HG02588 (cell line): ENCODE data around the gene RAB9A.
A peak's percentile ranks its signal among the peaks of the same experiment; 100 is the strongest.
"Not testable (repeated sequence)": the region's sequence is repeated elsewhere in the genome, so short reads cannot be mapped to it uniquely, and the experiment has no call there.

Source experiments
- ATAC-seq: cut with Tn5 transposase; IDR thresholded peaks from one replicate; pipeline ENCODE4 v1.9.1; 2021; ENCODE audit warnings: mild to moderate bottlenecking, moderate library complexity; ENCODE audit not compliant: unreplicated experiment

The RAB9A gene, protein sequence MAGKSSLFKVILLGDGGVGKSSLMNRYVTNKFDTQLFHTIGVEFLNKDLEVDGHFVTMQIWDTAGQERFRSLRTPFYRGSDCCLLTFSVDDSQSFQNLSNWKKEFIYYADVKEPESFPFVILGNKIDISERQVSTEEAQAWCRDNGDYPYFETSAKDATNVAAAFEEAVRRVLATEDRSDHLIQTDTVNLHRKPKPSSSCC

DNA sequence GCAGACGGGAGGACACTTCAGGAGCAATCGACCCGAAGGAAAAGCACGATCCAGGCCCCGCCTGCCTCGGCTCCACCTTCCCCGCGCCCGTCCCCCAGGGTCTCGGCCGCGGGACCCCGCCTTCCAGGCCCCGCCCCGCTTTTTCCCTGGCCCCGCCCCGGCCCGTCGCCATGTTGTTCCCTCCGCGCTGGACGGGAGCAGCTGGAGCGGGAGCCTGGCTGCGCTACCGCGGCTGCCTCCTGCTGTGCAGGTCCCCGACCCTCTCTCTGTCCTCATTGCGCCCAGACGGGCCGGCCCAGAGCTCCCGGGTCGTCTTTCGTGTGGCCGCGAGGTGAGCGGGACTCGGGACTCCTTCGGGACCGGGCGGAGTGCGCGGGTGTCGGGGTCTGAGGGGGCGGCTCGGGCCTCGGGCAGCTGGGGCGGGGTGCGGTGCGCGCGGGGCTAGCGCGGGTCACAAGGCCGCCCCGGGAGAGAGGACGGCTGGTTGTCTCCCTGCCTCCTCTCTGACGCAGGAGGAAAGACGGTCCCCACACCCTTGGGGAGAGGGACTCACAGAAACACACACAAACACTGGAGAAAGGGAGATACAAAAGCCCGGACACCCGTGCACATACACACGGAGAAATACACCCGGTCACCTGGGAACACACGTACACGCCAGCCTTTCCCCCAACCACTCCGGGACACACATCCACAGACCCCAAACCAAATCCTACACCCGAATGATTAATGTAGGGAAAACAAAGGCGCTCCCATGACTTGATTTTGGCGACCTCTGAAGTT is at the start of gene RAB9A:
Gene RAB9A, plus strand, starts transcription at position 171 of the 783 bp plus-strand sequence. CDS start 19,619 bp downstream, outside the sequence.
- ATAC-seq = peak; percentile 79

DNA sequence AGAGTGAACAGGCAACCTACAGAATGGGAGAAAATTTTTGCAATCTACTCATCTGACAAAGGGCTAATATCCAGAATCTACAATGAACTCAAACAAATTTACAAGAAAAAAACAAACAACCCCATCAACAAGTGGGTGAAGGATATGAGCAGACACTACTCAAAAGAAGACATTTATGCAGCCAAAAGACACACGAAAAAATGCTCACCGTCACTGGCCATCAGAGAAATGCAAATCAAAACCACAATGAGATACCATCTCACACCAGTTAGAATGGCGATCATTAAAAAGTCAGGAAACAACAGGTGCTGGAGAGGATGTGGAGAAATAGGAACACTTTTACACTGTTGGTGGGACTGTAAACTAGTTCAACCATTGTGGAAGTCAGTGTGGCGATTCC is 47.2 kb upstream of the RAB9A start:
- not testable (repeated sequence) for ATAC-seq

DNA sequence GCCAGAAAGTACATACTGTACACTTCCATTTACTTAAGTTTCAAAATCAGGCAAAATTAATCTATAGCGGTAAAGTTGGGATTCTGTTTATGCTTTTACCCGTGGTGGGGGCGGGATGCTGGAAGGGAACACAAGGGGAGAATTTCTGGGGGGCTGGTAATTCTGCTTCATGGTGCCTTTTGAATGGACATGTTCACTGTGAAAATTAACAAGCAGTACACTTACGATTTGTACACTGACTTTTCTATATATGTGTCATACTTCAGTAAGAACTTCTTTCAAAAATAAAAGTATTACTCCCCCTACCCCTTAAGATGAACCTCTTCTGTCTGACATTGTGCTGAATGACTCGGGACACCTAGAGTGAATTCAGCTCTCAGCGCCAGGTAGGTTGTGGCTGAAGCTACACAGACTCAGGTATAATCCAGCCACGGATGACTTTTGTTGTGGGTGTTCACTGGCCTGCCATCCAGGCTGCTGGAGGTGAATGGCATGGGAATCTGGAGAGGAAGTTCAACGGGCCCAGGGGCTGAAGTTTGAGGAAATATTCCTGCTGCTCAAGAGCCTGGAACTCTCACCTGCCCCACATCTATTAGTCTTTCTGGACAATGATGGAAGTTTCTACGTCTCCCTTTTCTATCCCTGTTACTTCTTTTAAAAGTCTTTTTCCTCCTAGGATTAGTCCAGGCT is 43.3 kb upstream of the RAB9A start:
- ATAC-seq = no peak

DNA sequence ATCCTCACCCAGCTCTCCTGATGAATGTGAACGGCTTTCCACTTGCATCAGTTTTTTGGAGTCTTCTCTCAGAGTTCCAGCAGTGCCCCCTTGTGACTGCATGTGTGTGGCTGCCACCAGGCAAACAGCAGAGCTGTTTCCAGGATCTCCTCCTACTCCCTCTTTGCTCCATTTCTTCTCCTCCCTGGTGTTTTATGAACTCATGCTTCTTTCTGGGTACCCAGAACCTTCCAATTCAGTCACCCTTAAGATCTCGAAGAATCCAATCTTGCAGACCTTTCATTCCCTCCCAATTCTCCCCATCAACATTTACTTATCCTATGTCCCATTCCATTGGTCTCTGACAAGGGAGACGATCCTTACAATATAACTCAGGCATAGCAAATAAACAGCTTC is 42.8 kb upstream of the RAB9A start:
- no peak for ATAC-seq

DNA sequence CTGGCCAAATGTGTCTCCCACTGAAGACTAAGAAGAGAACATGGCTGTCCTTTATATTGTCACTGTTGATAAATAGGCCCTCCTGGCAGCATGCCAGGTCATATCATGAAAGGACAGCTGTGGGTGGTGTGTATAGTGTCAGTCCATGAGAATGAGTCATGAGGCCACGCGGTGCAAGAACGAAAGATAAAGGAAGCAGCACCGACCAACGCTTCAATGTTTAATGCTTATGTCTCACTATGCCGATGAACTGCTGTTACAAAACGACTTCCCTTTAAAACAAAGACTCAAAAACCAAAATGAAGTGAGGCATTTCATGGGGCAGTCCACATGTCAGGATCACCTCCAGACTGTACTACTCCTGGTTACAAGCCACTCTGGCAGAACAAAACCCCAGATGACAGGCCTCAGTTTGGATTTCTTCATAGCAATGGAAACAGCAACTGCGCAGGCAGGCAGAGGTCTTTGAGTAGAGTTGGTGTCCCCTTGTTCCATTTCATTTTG is 41.2 kb upstream of the RAB9A start:
- no peak for ATAC-seq

DNA sequence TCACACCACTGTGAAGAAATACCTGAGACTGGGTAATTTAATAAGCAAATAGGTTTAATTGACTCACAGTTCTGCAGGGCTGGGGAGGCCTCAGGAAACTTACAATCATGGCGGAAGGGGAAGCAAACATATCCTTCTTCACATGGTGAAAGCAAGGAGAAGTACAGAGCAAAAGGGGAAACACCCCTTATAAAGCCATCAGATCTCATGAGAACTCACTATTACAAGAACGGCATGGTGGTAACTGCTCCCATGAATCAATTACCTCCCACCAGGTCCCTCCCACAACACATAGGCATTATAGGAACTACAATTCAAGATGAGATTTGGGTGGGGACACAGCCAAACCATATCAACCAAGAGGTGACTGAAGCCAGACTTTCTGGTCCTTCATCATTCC is 40.6 kb upstream of the RAB9A start:
- ATAC-seq = not testable (repeated sequence)

DNA sequence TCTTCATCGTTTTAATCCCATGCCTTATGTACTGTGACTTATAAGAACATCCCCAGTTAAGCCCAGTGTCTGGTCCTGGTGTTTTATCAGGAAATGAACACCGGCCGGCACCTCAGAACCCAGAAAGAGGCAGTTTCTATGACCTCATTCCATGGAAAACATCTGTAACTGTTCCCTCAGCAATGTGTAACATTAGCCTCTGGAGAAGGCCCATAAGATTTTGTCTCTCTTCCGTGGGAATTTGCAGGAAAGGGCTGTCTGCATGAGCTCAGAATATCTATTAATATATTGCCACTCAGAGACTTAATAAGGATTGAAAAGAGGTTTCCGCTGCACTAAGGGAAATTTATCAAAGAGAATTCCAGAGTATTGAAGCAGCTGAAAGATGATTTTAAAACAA is 39.1 kb upstream of the RAB9A start:
- ATAC-seq = no peak

DNA sequence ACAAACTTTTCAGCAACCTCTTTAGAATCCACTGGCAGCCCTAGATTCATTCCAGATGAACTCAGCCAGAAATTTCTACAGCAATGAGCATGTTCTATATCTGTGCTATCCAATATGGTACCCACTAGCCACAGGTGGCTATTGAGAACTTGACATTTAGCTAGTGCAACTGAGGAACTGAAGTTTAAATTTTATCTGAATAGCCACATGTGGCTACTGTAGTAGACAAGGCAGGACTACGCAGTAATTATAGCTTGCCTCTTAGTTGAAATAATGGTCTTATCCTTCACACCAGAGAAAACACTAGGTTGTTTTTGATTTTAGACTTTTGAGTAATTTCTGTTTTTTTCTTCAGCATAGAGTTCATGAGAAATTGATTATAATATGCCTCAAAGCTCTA is 38.6 kb upstream of the RAB9A start:
- no peak for ATAC-seq

DNA sequence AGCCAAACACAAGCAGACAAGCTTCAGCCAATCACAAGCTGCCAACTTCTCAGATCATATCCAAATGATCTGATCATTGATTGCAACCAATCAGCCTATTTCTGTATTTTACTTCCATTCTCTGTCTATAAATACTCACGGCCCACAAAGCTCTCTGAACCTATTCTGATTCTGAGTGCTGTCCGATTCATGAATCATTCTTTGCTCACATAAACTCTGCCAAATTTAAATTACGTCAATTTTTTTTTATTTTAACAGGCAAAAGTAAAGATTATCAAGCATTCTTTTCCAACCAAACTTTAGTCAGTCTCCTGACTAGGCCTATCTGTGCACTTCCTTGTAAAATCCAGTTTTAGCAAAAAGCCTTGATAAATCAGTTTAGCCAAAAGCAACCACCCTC is 37.8 kb upstream of the RAB9A start:
- no peak for ATAC-seq

DNA sequence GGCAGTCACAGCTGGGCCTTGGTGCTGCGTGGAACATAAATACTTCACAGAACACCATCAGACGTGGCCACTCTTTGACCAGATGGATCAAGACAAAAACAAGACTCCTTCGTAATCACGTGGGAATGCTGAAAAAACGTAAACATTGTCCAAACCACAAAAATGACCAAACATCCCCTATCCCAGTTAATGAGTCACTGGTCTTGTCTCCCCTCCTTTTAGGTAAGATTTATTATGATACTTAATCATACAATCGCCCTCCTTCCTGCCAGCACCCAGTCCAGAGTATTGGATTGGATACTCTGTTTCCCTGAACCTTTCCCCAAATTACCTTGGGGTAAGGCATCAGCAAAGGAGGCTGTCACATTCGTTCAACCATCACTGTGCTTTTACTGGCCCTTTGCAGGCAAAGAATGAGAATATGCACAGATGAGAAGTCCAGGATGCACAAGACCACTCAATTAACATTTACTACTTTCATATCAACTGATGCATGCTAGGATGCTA is 36.6 kb upstream of the RAB9A start:
- ATAC-seq = no peak

DNA sequence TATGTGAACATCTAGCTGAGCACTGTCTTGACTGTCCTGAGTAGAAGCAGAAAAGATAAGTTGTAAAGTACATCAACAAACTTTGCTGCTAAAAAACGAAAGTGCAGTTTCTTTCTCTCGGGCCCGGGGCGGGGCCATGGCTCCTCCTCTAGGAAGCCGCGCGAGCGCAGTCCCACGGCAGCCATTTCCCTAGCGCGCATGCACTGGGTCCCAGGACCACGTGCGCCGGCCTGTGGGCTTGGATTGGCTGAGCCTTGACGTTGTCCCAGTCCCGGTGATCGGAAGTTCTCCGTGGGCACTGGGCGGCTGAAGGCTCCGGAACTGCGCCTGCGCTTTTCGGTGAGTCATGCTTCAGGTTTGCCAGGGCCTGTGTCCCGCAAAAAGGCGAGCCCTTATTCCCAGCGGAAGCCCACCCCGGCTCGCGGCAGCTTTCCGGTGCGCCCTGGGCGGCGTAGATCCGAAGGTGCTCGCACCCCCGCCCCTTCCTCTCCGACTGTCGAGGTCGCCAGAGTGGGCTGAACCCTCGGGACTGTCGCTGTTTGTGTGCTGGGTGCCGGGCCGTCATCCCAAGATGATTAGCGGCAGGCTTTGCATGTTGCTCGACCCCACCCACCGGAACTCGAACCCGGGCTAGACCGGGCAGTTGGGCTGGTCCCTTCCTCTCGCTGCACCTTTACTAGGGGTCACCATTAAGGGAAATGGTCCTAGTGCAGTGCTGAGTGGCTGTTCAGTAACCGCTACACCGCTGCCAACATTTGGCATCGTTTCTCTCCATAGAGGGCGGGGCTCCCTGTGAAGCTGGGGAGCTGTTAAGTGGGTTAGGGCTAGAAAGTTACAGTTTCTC is 35.9 kb upstream of the RAB9A start, which contains the start of gene TCEANC:
Gene TCEANC, plus strand, starts transcription at position 292 of the 844 bp plus-strand sequence. CDS start 9,368 bp downstream, outside the sequence.
- ATAC-seq = peak; percentile 94

DNA sequence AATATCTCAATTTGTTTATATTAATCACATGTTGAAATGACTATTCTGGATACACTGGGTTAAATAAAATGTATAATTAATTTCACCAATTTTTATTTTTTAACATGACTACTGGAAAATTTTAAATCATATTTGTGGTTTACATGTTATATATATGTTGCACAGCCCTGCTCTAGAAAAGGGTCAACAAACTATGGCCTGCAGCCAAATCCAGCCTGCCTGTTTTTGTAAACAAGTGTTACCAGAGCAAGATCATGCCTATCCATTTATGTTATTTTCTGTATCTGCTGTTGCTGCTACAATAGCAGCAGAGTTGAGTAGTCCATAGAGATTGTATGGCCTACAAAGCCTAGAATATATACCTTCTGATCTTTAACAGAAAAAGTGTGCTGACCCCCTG is 34.8 kb upstream of the RAB9A start:
- ATAC-seq = no peak

DNA sequence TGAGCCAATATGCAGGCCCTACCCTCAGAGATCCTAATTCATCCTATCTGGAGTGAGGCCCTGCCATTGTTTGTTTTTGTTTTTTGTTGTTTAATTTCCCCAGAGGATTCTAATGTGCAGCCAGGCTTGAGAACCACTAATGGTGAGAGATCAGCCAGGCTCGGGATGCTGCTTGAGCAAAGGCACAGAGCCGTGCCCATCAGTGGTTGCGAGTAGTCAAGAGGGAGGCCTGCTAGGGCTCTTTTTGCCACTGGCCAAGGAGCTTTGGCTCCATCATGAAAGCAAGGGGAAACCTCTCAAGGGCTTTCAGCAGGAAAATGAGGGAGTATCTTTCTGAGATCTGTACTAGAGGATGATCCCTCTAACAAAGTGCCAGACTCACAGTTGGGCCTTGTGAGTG is 33.3 kb upstream of the RAB9A start:
- ATAC-seq = no peak

DNA sequence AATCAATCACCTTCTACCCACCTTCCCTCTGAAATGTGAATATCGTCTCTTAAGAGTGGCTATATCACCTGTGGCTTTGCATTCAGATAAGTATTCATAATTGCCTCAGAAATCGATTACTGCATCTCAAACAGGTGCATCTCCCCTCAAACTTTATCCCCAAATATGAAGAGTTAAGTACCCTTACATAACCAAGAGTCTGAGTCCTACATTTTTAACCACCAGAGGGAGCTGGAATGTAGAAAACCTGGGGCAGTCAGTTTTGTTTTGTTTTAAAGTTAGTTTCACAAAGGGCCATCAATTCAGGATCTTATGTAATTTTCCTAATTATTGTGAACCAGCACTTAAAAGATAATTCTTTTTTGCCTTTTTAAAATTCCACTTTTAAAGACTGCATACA is 30.3 kb upstream of the RAB9A start:
- no peak for ATAC-seq

DNA sequence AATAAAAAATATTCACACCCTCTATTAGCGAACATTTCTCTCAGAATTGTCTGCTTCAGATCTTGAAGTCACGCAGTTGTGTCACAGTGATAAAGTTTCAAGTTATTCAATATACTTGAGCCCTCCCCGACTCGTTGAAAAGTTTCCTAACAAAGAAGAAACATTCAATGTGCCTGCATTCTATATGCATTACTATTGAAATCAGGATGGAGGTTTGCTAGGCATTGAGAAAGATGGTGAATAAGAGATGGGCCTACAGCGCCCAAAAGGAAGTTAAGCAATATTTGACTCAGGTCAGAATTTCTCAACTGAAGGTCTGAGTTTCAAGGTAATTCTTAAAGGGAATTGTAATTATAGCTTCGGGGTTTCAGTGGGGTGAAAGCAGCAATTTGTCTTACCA is 29.9 kb upstream of the RAB9A start:
- ATAC-seq = no peak

DNA sequence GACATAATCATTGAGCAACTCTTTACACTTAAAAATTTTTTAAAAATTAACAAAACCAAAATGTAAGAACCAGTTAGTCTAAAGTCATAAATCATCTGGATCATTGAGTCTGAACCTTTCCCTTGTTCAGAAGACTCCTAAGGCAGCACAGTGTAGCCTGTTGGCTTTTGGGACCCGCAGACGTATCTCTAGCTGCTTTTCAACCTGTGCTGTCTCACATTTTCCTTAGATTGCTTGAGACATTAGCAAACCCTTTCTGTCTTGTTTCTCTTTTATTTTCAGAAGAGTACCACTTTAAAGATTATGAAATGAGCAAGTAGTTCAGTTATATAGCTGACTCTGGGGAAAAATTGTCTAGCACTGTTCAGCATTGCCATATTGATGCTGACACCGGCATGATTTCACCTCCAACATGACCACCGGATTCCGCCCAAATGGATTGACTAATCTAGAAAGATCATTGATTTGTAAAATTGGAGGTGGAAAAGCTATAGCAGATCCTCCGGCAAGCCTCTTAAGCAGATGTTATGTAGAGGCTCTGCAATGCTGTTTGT is 27.1 kb upstream of the RAB9A start:
- ATAC-seq = no peak

DNA sequence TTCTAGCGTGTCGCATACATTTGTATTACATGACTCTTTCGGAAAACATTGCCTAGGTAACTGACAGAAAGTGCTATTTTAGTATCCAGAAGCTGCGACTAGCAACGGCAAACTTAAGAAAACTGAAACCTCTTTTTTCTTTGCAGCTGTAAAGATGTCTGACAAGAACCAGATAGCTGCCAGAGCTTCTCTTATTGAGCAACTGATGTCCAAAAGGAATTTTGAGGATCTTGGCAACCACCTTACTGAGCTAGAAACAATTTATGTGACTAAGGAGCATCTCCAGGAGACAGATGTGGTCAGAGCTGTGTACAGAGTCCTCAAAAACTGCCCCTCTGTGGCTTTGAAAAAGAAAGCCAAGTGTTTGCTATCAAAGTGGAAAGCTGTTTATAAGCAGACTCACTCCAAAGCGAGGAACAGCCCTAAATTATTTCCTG is 26.6 kb upstream of the RAB9A start:
- ATAC-seq = no peak

DNA sequence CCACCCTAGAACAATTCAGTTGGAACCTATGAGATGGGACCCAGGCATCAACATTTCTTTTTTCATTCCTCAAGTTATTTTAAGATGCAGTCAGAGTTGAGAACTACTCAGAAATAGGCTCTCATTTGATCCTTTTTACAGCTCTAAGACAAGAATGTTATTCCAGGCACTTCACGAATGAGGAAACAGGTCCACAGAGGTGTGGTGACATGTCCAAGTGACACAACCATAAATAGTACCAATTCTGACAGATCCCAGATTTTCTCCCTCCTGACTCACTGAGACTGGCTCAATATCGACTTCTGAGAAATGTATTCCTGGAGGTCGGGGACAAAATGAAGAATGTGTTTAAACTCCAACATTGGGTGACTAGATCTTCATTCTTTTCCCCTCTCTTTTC is 24.9 kb upstream of the RAB9A start:
- ATAC-seq = no peak

DNA sequence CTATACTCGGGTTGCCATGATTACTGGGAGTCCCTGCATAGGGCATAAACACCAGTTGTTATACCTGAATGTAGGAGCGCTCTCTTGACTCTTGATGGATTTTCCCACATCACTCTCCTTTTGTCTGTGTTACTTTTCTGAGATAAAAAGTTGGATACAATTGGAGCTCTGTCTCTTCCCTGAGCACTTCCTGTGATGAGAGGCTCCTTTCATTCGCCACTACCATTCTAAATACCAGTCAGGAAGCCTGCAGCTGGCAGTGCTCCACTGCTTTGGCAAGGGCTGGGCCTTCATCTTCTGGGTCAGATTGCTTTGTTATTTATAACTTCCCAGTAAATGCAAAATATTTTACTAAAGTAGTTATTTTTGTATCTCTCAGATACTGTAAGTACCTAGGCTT is 22.1 kb upstream of the RAB9A start:
- ATAC-seq = no peak

DNA sequence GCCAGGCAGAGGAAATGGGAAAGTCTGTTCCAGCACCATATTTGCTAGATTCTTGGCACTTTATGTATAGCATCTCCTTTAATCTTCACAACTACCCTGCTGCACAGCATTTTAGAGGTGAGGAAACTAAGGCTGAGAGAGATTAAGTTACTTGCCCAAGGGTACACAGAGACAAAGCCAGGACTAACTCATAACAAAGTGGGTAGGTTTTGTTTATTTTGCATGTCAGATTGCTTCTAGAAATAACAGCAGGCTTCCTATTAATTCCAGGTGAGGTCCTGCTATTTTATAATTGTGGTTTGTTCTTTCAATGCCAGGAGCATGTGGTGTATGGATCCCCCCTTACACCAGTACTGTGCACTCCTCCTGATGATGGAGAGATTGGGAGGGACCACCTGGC is 21.0 kb upstream of the RAB9A start:
- no peak for ATAC-seq
